Hematopoietic multipotent progenitor cell treated with erythropoietin and hydrocortisone succinate and interleukin-3 and kit ligand, for 15 days (in vitro differentiated cells): ENCODE results near the gene AGTPBP1.
A peak's percentile ranks its signal among the peaks of the same experiment; 100 is the strongest.

Source experiments
- DNase-seq: peaks from one replicate; pipeline ENCODE4 v3.0.0-alpha.2; 2015; ENCODE audit warnings: low spot score

The AGTPBP1 gene

GRCh38 chr9:85717220-85717619 is 24.5 kb downstream of the AGTPBP1 start:
- DNase-seq = no peak

GRCh38 chr9:85716031-85716877 is 25.5 kb downstream of the AGTPBP1 start:
- peak; percentile 22 for DNase-seq

GRCh38 chr9:85715587-85715986 is 26.2 kb downstream of the AGTPBP1 start:
- DNase-seq = no peak

DNA sequence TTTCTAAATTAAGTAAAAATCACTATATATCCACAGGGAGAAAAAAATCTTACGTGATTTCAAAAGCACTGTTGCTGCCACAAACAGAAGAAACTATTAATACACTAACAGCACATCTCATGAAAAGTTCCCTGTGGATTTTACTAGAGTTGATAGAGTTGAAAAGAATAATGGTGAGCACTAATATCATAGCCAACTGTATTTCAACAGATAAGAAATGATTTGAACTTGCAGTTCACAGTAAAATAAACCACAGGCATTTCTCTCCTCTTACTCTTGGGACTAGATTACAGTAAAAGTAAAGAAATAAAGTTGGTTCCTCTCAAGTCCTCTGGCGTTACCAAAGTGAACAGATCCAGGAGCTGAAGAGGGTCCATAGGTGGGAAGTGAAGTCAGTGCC is 27.9 kb downstream of the AGTPBP1 start:
- no peak for DNase-seq

- no peak for DNase-seq
Observed at GRCh38 chr9:85704744-85705143, 37.0 kb downstream of the AGTPBP1 start.

- no peak for DNase-seq
Observed at GRCh38 chr9:85703398-85703797, 38.4 kb downstream of the AGTPBP1 start.

DNA sequence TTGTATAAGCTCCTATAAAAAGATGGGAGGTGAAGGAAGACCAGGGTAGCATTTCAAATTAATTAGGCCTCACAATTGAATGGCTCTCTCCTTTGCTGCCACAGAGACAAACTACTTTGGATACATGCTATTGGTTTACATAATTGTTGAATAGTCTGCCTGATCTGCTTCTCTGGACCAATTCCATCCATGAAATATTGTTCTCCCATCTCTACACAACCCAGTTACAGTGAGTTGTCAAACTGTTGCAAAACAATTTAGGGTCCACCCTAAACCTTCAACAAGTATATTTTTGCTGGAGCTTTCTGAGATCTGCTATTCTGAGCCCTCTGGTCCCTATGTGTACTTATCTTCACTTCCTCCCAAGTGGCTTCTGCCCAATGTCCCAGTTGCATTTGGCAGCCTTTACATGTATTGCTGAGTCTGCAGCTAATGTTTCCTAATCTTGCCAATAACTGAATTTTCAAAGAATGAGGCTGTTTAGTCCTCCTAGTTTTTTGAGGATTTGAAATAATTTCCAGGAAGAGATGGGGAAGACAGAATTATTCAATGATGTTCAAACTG is 38.9 kb downstream of the AGTPBP1 start:
- no peak for DNase-seq

GRCh38 chr9:85702191-85702590 is 39.6 kb downstream of the AGTPBP1 start:
- DNase-seq = no peak

DNA sequence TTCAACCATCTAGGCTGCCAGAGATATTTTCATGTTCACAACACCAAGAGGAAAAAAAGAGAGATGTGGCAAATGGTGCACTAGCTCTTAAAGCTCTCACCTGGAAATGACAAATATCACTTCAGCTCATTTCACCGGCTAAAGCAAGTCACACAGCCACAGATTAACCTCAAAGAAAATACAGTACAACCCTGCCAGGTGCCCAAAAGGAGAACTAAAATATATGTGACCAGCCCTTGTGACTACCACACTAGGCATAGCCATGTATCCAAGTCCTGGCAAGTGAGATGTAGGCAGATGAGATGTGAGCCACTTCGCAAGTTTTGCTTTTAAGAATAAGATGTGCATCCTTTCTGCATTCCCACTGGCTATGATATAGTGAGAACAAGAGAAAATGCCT is 41.4 kb downstream of the AGTPBP1 start:
- DNase-seq = no peak

GRCh38 chr9:85688361-85688760 is 53.4 kb downstream of the AGTPBP1 start:
- no peak for DNase-seq

DNA sequence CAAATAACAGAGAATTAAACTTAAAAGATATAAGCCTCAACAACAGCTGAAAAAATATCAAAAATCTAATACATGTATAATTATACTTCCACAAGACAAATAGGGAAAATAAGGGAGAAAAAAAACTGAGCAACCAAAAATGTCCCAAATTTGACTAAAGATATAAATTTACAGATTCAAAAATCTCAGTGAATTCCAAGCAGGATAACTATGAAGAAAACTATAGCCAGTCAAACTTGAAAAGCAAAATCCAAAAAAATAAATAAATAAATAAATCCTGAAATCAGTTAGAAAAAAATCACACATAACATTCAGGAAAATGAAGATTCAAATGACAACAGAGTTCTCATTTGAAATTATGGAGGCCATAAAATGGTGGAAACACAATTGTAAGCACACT is 56.7 kb downstream of the AGTPBP1 start:
- DNase-seq = no peak

GRCh38 chr9:85676790-85677189 is 65.0 kb downstream of the AGTPBP1 start:
- no peak for DNase-seq

GRCh38 chr9:85667374-85667773 is 74.4 kb downstream of the AGTPBP1 start:
- DNase-seq = no peak

- no peak for DNase-seq
Observed at GRCh38 chr9:85666086-85666485, 75.7 kb downstream of the AGTPBP1 start.

DNA sequence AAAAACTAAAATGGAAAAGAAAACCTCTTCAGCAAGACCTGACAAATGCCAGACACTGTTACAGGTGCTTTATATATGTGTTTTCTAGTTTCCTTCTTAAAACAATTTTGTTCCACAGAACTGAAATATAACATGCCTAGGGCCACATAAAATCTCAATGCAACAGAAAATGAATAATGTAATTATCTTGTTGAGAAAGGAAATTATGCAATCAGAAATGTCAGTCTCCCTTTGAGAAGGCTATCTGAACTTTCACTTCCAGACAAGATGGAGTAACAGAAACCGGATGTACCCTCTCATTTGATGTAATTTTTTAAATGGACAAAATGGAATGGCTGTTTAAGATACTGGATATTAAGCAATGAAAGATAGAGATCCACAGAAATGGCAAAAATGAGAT is 79.2 kb downstream of the AGTPBP1 start:
- DNase-seq = no peak

DNA sequence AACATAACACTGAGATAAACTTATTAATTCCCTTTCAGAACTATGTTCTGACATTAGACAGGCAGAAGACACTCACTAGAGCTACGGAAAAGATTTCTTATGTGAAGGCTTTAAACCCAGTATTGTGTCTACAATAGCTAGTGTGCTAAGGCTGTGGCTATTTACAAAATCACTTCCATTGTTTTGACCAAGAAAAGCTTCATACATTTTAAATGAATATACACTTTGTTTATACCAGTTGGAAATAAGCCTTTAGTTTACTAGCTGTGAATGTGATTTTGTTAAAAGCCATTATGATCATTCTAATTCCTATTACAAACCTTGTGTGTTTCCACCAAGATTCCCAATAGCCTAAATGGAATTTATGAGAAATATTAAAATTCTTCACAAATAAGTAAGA is 83.0 kb downstream of the AGTPBP1 start:
- DNase-seq = no peak

DNA sequence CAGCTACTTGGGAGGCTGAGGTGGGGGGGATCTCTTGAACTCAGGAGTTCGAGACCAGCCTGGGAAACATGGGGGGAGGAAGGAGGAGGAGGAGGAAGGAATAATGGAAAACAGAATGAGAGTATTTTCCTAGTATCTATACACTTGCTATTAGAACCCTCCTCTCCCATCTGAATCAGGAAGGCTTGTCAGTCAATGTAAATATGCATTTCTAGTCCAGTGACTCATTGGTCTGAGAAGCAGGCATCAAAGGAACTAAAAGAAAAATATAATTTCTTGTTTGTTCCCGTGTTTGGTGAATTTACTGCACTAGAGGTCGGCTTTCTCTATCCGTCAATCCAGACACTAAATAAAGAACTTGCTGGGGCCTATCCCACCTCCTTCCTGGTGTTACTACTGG is 88.6 kb downstream of the AGTPBP1 start:
- no peak for DNase-seq

GRCh38 chr9:85647571-85647970 is 94.2 kb downstream of the AGTPBP1 start:
- DNase-seq = no peak

GRCh38 chr9:85645909-85646627 is 95.7 kb downstream of the AGTPBP1 start:
- DNase-seq = no peak

- DNase-seq = no peak
Observed at GRCh38 chr9:85640425-85640824, 101.3 kb downstream of the AGTPBP1 start.

- no peak for DNase-seq
Observed at GRCh38 chr9:85639675-85640186, 102.0 kb downstream of the AGTPBP1 start.

DNA sequence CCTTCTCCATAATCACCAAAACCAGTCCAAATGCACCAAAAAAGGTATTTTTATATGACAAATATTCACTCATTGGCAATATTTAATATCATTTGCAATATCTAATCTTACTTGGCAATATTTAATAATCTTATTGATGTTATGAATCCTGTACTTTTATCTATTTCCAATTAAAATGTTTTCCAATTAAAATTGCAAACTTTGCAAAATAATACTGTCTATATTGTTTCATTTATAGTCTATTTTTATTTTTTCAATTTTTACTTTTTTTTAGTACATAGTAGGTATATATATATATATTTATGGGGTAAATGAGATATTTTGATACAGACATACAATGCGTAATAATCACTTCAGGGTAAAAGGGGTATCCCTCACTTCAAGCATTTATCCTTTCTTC is 109.9 kb downstream of the AGTPBP1 start:
- no peak for DNase-seq

- no peak for DNase-seq
Observed at GRCh38 chr9:85630676-85631075, 111.1 kb downstream of the AGTPBP1 start.
